ENCODE results near the gene PRPS2. TPM values are rescaled to one million over a fixed set of nuclear protein-coding genes. Genes with fewer than 3 reads are reported as not detected.

PRPS2 gene
- 10 to 100 TPM; 71.7 to 84.8 (median 74.2) TPM for total RNA-seq

DNA sequence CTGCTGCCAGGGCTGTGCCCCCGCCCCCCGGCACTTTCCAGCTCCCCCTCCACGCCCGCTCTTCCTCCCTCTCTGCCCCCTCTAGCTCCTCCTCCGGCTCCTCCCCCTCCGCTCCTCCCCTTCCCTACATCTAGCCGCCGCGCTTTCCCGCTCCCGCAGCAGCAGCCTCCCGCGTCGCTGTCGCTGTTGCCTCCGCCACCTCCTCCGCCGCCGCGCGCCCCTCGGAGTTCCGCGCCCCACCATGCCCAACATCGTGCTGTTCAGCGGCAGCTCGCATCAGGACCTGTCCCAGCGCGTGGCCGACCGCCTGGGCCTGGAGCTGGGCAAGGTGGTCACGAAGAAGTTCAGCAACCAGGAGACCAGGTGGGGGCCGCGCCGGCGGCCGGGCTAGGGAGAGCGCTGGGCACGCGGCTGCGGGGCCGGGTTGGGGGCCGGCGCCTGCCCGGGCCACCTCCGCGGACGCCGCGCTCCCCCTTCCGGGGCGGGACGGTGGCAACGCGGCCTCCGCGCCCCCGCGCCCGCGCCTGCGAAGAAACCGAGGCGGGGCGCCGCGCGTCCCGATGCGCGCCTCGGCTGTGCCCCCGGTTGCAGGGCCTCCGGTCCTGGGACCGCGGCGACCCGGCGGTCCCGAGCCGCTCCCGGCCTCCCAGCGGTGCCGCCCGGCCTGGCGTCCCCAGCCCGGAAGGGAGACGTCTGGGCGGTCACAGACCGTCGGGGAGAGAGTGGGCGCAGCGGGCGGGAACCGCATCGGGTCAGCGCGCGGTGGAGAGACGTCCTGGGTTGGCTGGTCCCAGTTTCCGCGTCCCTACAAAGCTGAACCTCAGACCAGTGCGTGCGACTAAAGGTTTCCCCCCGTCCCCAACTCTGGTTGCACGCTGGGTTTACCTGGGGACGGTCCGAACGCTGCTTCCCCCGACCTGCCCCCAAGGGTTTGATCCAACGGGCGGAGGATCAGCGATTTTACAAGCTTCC lies at the start of gene PRPS2:
PRPS2 (plus strand) TSS at position 156 of the 972 bp plus-strand sequence; CDS start at position 242, 86 bp downstream.
- DNase-seq (peak; percentile 69), ATAC-seq (peak; percentile 90 to 91)
- H3K4me3 Mint-ChIP-seq = peak within 1 kb of the TSS; percentile 87
- H3K4me1 Mint-ChIP-seq (ENCODE audit: low read depth) = peaks cover 28% of the 10 kb centered on the region
- peaks cover 7% of the 10 kb centered on the region for H3K36me3 Mint-ChIP-seq (ENCODE audit: insufficient read depth)
- H3K27me3 Mint-ChIP-seq (ENCODE audit: low read depth) = no peaks in the 10 kb centered on the region
- H3K9me3 Mint-ChIP-seq = no peaks in the 10 kb centered on the region

- peaks cover 1% of the 10 kb centered on the region for H3K27me3 Mint-ChIP-seq (ENCODE audit: low read depth)
- DNase-seq (no peak), ATAC-seq (no peak)
- no peak overlapping the region for H3K4me3 Mint-ChIP-seq
- H3K9me3 Mint-ChIP-seq = no peaks in the 10 kb centered on the region
- no peaks in the 10 kb centered on the region for H3K36me3 Mint-ChIP-seq (ENCODE audit: insufficient read depth)
- H3K4me1 Mint-ChIP-seq (ENCODE audit: low read depth) = no peaks in the 10 kb centered on the region
These were observed 49.8 kb upstream of the PRPS2 start for GRCh38 chrX:12741416-12741815.

- Mint-ChIP-seq H3K4me3 (no peak overlapping the region), H3K36me3 (ENCODE audit: insufficient read depth) (no peaks in the 10 kb centered on the region), H3K9me3 (peaks cover 4% of the 10 kb centered on the region), H3K27me3 (ENCODE audit: low read depth) (no peaks in the 10 kb centered on the region), H3K4me1 (ENCODE audit: low read depth) (no peaks in the 10 kb centered on the region)
- DNase-seq (no peak), ATAC-seq (no peak)
These were observed 43.8 kb upstream of the PRPS2 start for GRCh38 chrX:12747433-12747832.

DNA sequence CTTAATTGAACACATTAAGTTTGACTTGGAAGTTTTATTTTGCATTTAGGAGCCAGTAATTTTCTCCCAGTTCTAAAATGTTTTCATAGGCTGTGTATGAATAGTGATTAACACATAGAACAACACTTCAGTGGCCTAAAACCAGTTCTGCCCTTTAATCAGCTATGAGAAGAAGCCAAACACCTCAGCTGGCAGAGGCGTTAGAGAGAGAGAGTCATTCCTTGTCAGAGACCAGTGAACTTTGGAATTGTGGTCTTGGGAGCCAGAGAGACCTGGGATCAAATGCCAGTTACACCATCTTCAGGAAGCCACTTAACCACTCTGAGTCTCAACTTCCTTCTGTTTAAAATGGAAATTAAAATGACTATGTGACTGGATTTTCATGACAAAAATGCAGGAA lies 39.3 kb upstream of the PRPS2 start:
- Mint-ChIP-seq H3K36me3 (ENCODE audit: insufficient read depth) (no peaks in the 10 kb centered on the region), H3K9me3 (peaks cover 4% of the 10 kb centered on the region), H3K4me3 (no peak overlapping the region), H3K27me3 (ENCODE audit: low read depth) (peaks cover 2% of the 10 kb centered on the region), H3K4me1 (ENCODE audit: low read depth) (no peaks in the 10 kb centered on the region)
- ATAC-seq (no peak), DNase-seq (no peak)

GRCh38 chrX:12753366-12753765 lies 37.8 kb upstream of the PRPS2 start:
- Mint-ChIP-seq H3K4me3 (no peak overlapping the region), H3K27me3 (ENCODE audit: low read depth) (peaks cover 2% of the 10 kb centered on the region), H3K9me3 (peaks cover 4% of the 10 kb centered on the region), H3K36me3 (ENCODE audit: insufficient read depth) (no peaks in the 10 kb centered on the region), H3K4me1 (ENCODE audit: low read depth) (no peaks in the 10 kb centered on the region)
- DNase-seq (no peak), ATAC-seq (no peak)

- H3K27me3 Mint-ChIP-seq (ENCODE audit: low read depth) = peaks cover 5% of the 10 kb centered on the region
- ATAC-seq = no peak
- no peak overlapping the region for H3K4me3 Mint-ChIP-seq
- no peaks in the 10 kb centered on the region for H3K9me3 Mint-ChIP-seq
- DNase-seq = no peak
- no peaks in the 10 kb centered on the region for H3K4me1 Mint-ChIP-seq (ENCODE audit: low read depth)
- H3K36me3 Mint-ChIP-seq (ENCODE audit: insufficient read depth) = no peaks in the 10 kb centered on the region
These were observed 32.9 kb upstream of the PRPS2 start for GRCh38 chrX:12758291-12758690.

DNA sequence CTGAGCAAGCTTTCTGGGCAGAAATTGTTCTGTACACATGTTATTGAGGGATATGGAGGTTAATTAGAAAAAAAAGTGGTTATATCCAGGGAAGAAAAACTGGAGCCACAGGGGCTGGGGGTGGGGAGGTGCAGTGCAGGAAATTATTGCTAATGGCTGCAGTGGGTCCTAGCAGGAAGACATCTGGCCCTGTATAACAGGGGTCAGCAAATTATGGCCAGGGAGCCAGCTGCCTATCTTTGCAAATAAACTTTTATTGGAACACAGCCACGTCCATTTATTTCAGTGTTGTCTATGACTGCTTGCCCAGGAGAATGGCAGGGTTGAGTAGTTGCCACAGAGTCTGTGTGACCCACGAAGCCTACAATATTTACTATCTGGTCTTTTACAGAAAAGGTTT lies 23.4 kb upstream of the PRPS2 start:
- Mint-ChIP-seq H3K4me3 (no peak overlapping the region), H3K4me1 (ENCODE audit: low read depth) (peaks cover 9% of the 10 kb centered on the region), H3K27me3 (ENCODE audit: low read depth) (peaks cover 8% of the 10 kb centered on the region), H3K36me3 (ENCODE audit: insufficient read depth) (no peaks in the 10 kb centered on the region), H3K9me3 (no peaks in the 10 kb centered on the region)
- DNase-seq (no peak), ATAC-seq (no peak)

DNA sequence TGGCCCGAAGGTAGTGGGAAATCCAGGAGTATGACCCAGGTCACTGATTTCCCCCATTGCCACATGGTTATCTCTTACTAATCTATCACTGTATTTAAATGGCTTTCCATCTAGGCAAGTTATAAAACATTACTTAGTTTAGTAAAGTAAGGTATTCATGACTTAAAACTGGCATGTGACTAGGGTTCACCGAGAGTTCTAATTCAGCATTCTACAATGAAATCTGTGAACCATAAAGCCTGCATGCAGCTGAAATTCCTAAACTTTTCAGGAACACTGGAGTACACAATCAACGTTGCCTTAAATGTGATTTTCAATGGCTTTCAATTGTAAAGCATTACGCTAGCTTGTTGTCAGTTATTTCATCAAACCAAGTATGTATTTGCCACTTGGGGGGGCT lies 22.7 kb upstream of the PRPS2 start:
- ATAC-seq (no peak), DNase-seq (no peak)
- H3K4me3 Mint-ChIP-seq = no peak overlapping the region
- H3K27me3 Mint-ChIP-seq (ENCODE audit: low read depth) = peaks cover 9% of the 10 kb centered on the region
- no peaks in the 10 kb centered on the region for H3K36me3 Mint-ChIP-seq (ENCODE audit: insufficient read depth)
- peaks cover 9% of the 10 kb centered on the region for H3K4me1 Mint-ChIP-seq (ENCODE audit: low read depth)
- no peaks in the 10 kb centered on the region for H3K9me3 Mint-ChIP-seq

DNA sequence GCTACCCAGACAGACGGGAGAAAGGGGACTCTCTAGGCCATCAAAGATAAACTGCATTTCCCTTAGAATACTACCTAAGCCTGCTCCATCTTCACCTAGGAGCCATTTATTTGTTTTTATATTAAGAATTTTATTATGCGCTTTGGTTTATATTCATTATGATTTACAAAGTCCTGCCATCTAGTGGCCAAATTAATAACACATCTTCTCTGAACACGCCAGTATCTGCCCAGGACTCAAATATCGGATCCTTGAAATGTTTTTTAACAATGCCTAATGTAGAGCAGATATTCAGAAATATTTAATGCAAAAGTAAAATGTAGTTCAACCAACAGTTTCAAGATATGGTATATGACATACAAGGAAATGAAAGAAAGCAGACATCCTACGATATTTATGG lies 20.8 kb upstream of the PRPS2 start:
- Mint-ChIP-seq H3K27me3 (ENCODE audit: low read depth) (peaks cover 9% of the 10 kb centered on the region), H3K9me3 (no peaks in the 10 kb centered on the region), H3K4me1 (ENCODE audit: low read depth) (peaks cover 9% of the 10 kb centered on the region), H3K4me3 (no peak overlapping the region), H3K36me3 (ENCODE audit: insufficient read depth) (no peaks in the 10 kb centered on the region)
- ATAC-seq (peak in 1 of 2 donors; percentile 47), DNase-seq (no peak)

GRCh38 chrX:12771445-12772069 lies 19.7 kb upstream of the PRPS2 start:
- Mint-ChIP-seq H3K9me3 (no peaks in the 10 kb centered on the region), H3K4me3 (no peak overlapping the region), H3K27me3 (ENCODE audit: low read depth) (peaks cover 7% of the 10 kb centered on the region), H3K4me1 (ENCODE audit: low read depth) (peaks cover 9% of the 10 kb centered on the region), H3K36me3 (ENCODE audit: insufficient read depth) (no peaks in the 10 kb centered on the region)
- DNase-seq (peak; percentile 57), ATAC-seq (peak; percentile 96 to 99)

DNA sequence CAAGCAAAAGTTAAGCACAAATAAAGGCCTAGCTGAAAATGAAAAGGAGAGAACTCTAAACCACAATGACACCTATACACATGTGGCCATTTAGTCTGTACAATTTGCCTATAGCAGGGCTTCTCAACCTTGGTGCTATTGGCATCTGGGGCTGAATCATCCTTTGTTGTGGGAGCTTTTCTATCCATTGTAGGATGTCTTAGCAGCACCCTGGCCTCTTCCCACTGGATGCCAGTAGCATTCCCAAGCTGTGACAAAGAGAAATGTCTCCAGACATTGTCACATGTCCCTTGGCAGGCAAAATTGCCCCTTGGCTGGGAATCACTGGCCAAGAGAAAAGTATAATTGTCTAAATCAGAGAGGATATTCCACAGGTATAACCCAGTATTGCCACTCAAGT lies 13.5 kb upstream of the PRPS2 start:
- ATAC-seq (no peak), DNase-seq (no peak)
- no peaks in the 10 kb centered on the region for H3K4me1 Mint-ChIP-seq (ENCODE audit: low read depth)
- no peak overlapping the region for H3K4me3 Mint-ChIP-seq
- H3K36me3 Mint-ChIP-seq (ENCODE audit: insufficient read depth) = no peaks in the 10 kb centered on the region
- H3K27me3 Mint-ChIP-seq (ENCODE audit: low read depth) = peaks cover 2% of the 10 kb centered on the region
- no peaks in the 10 kb centered on the region for H3K9me3 Mint-ChIP-seq

GRCh38 chrX:12779534-12779933 lies 11.7 kb upstream of the PRPS2 start:
- Mint-ChIP-seq H3K27me3 (ENCODE audit: low read depth) (no peaks in the 10 kb centered on the region), H3K4me3 (no peak overlapping the region), H3K4me1 (ENCODE audit: low read depth) (no peaks in the 10 kb centered on the region), H3K36me3 (ENCODE audit: insufficient read depth) (no peaks in the 10 kb centered on the region), H3K9me3 (no peaks in the 10 kb centered on the region)
- DNase-seq = no peak
- ATAC-seq = no peak

DNA sequence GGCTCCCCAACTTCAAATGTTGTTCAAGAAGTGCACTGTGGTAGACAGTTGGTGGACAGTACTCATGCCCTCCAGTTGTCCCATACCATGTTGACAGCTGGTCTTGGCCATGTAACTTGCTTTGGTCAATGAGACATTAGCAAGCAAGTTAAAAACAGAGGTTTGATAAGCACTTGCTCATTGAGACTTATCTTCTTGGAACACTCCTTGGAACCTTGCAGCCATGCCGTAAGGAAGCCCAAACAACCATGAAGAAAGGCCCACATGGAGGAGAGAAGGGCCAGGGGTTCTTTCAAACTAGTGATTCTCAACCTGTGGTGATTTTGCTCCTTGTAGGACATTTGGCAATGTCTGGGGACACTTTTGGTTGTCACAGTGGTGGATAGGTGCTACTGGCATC lies 2.6 kb upstream of the PRPS2 start:
- H3K9me3 Mint-ChIP-seq = no peaks in the 10 kb centered on the region
- H3K27me3 Mint-ChIP-seq (ENCODE audit: low read depth) = peaks cover 2% of the 10 kb centered on the region
- ATAC-seq (no peak), DNase-seq (no peak)
- H3K4me3 Mint-ChIP-seq = no peak overlapping the region
- peaks cover 20% of the 10 kb centered on the region for H3K4me1 Mint-ChIP-seq (ENCODE audit: low read depth)
- H3K36me3 Mint-ChIP-seq (ENCODE audit: insufficient read depth) = peaks cover 1% of the 10 kb centered on the region

DNA sequence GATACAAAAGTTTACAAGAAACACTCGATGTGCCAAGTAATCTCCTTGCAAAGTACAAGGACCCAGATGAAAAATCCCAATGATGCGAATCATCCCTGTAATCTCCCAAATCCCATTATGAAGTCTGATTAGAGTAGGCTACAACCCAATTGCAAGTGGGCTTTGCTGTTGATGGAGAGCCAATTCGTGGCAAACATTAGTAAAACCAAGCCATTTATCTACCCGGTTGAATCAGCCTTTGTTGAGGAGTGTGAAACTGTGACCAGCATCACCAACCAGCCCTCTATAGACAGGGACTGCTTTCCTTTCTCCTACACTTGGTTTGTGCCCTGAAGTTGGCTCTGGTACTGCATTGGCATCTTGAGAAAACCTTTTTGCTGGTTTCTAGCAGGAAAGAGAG lies 1.2 kb upstream of the PRPS2 start:
- no peaks in the 10 kb centered on the region for H3K9me3 Mint-ChIP-seq
- H3K4me3 Mint-ChIP-seq = peak overlapping the region; percentile 87
- H3K36me3 Mint-ChIP-seq (ENCODE audit: insufficient read depth) = peaks cover 2% of the 10 kb centered on the region
- ATAC-seq (no peak), DNase-seq (no peak)
- H3K27me3 Mint-ChIP-seq (ENCODE audit: low read depth) = peaks cover 2% of the 10 kb centered on the region
- peaks cover 24% of the 10 kb centered on the region for H3K4me1 Mint-ChIP-seq (ENCODE audit: low read depth)

GRCh38 chrX:12790885-12791256 lies 341 bp upstream of the PRPS2 start:
- no peaks in the 10 kb centered on the region for H3K9me3 Mint-ChIP-seq
- peak overlapping the region; percentile 87 for H3K4me3 Mint-ChIP-seq
- peaks cover 28% of the 10 kb centered on the region for H3K4me1 Mint-ChIP-seq (ENCODE audit: low read depth)
- DNase-seq (no peak), ATAC-seq (peak; percentile 24 to 45)
- peaks cover 7% of the 10 kb centered on the region for H3K36me3 Mint-ChIP-seq (ENCODE audit: insufficient read depth)
- no peaks in the 10 kb centered on the region for H3K27me3 Mint-ChIP-seq (ENCODE audit: low read depth)

All from activated T-cell treated with anti-CD3 and anti-CD28 coated beads, Interleukin-2, amount 50 U/mL, for 4 hours (primary cell).